Mucosa of rectum (tissue), 2 donors: ENCODE data around the gene METTL14.

ENCODE experiments used
- H3K27ac ChIP-seq, 2 donors: one replicate each; pipeline ENCODE4 v1.7.0; 2013; ENCODE audit warnings: inconsistent platforms in 2 of 2, low read depth in 2 of 2, low read length in 2 of 2
- H3K27me3 ChIP-seq, 2 donors: one replicate each; pipeline ENCODE4 v1.7.0; 2013; ENCODE audit warnings: low read length in 2 of 2; ENCODE audit not compliant: control insufficient read depth in 2 of 2, insufficient read depth in 2 of 2
- H3K36me3 ChIP-seq, 2 donors: one replicate each; pipeline ENCODE4 v1.7.0; 2013; ENCODE audit warnings: low read length in 2 of 2; ENCODE audit not compliant: control insufficient read depth in 2 of 2, insufficient read depth in 2 of 2
- H3K4me1 ChIP-seq, 2 donors: one replicate each; pipeline ENCODE4 v1.7.0; 2013; ENCODE audit warnings: low read length in 2 of 2, mild to moderate bottlenecking in 1 of 2; ENCODE audit not compliant: control insufficient read depth in 2 of 2, insufficient read depth in 2 of 2
- H3K4me3 ChIP-seq, 2 donors: one replicate each; pipeline ENCODE4 v1.7.0; 2013; ENCODE audit warnings: low read length in 2 of 2
- H3K9ac ChIP-seq, 2 donors: one replicate each; pipeline ENCODE4 v1.7.0; 2013; ENCODE audit warnings: low read length in 2 of 2, low read depth in 1 of 2, mild to moderate bottlenecking in 1 of 2
- H3K9me3 ChIP-seq, 2 donors: one replicate each; pipeline ENCODE4 v1.7.0; 2013; ENCODE audit warnings: low read length in 2 of 2; ENCODE audit not compliant: control insufficient read depth in 2 of 2
- donor health status: healthy.
- donor health status: Normal muscosa, but diverticular disease.

The METTL14 gene

DNA sequence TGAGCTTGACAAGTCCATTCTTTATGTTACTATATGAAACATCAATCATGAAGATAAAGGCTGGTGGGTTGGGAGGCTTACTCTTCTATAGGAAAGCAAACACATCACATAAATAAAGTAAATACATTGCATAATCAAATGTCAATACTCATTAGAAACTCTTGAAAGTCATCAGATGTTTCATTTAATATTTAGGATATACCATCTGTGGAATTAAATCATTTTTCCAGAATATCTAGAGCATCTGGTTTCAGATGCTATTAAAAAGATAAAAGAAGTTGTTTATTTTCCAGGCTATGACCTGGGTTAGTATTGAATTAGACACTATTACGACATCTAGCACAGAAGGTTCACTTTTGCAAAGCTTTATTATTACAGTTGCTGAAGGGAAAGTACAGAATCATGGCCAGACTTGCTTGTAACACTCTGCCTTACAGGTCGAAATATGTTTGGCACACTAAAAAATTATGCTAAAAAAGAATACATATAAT, 72.6 kb downstream of the METTL14 start:
- Histone ChIP-seq H3K9me3 (no peaks in the 10 kb centered on the region), H3K27ac (peak overlapping the region in 1 of 2 donors; percentile 9), H3K4me1 (no peaks in the 10 kb centered on the region), H3K36me3 (peaks cover 0 to 15% of the 10 kb centered on the region in 2 donors), H3K9ac (no peak overlapping the region), H3K4me3 (no peak overlapping the region), H3K27me3 (no peaks in the 10 kb centered on the region)

DNA sequence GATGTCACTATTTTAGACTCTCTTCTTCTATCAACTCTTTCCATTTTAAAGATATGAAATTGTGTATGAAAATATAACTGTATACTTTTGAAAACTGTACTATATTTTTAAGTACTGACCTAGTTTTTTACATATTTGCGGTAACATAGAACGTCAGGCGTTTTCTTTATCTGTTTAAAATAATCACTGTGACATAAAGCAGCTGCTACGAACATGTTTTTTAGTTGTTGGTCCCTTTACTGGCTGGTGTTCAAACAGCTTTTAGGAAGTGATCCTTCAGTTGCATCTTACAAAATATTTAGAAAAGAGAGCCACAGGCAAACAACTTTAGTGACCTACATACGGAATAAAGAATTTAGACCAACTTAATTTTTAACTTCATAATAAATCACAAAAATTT, 73.1 kb downstream of the METTL14 start:
- no peak overlapping the region for H3K9ac ChIP-seq

DNA sequence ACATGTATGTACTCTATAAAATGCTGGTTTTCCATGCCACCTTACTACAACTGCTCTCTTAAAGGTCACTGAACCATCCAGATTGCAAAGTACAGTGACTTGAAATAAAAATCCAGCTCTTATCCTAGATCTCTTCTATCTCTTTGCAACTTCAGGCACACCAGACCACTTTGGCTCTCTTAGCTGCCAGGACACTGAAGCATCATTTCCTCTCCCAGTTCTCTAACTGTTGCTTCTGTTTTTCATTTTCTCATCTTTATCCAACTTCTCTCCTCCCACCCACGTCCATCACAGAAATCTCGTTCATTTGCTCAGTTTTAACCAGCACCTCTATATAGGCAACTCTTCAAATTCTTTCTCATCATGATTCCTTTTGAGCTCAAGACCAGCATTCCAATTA, 74.3 kb downstream of the METTL14 start:
- peak overlapping the region; percentile 6 to 54 for H3K27ac ChIP-seq
- no peaks in the 10 kb centered on the region for H3K9me3 ChIP-seq
- no peak overlapping the region for H3K9ac ChIP-seq
- no peaks in the 10 kb centered on the region for H3K4me1 ChIP-seq
- no peaks in the 10 kb centered on the region for H3K27me3 ChIP-seq
- peaks cover 4 to 21% of the 10 kb centered on the region in 2 donors for H3K36me3 ChIP-seq
- no peak overlapping the region for H3K4me3 ChIP-seq

More for the DNA sequence above, 73.1 kb downstream of the METTL14 start:
- no peaks in the 10 kb centered on the region for H3K9me3 ChIP-seq
- H3K27ac ChIP-seq, result peak overlapping the region in 1 of 2 donors; percentile 8
- peaks cover 0 to 15% of the 10 kb centered on the region in 2 donors for H3K36me3 ChIP-seq
- H3K4me1 ChIP-seq, result no peaks in the 10 kb centered on the region
- H3K27me3 ChIP-seq, result no peaks in the 10 kb centered on the region
- no peak overlapping the region for H3K4me3 ChIP-seq

DNA sequence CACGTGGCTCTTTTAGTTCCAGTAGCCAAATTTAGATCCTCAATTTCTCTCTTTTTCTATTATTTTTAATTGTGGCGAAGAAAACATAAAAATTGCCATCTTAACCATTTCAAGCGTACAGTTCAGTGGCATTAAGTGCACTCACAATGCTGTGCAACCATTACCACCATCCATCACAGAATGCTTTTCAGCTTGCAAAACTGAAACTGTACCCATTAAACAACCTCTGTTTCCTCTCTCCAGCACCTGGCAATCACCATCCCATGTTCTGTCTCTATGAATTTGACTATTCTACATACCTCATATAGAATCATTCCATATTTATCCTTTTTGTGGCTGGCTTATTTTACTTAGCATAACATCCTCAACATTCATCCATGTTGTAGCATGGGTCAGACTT, 74.9 kb downstream of the METTL14 start:
- Histone ChIP-seq H3K4me1 (no peaks in the 10 kb centered on the region), H3K9me3 (no peaks in the 10 kb centered on the region), H3K36me3 (peaks cover 7 to 24% of the 10 kb centered on the region in 2 donors), H3K27me3 (no peaks in the 10 kb centered on the region), H3K27ac (no peak overlapping the region), H3K4me3 (no peak overlapping the region), H3K9ac (no peak overlapping the region)

DNA sequence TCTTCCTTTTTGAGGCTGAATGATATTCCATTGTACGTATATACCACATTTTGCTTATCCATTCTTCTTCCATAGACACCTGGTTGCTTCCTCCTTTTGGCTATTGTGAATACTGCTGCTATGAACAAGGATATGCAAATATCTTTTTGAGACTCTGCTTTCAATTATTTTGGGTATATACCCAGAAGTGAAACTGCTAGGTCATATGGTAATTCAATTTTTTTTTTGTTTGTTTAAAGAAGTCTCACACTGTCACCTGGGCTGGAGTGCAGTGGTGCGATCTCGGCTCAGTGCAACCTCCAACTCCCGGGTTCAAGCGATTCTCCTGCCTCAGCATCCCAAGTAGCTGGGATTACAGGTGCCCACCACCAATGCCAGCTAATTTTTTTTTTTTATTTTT, 75.3 kb downstream of the METTL14 start:
- H3K4me3 ChIP-seq, result no peak overlapping the region
- peaks cover 7 to 24% of the 10 kb centered on the region in 2 donors for H3K36me3 ChIP-seq
- H3K27ac ChIP-seq, result no peak overlapping the region
- H3K4me1 ChIP-seq, result no peaks in the 10 kb centered on the region
- H3K9me3 ChIP-seq, result no peaks in the 10 kb centered on the region
- no peaks in the 10 kb centered on the region for H3K27me3 ChIP-seq
- no peak overlapping the region for H3K9ac ChIP-seq

DNA sequence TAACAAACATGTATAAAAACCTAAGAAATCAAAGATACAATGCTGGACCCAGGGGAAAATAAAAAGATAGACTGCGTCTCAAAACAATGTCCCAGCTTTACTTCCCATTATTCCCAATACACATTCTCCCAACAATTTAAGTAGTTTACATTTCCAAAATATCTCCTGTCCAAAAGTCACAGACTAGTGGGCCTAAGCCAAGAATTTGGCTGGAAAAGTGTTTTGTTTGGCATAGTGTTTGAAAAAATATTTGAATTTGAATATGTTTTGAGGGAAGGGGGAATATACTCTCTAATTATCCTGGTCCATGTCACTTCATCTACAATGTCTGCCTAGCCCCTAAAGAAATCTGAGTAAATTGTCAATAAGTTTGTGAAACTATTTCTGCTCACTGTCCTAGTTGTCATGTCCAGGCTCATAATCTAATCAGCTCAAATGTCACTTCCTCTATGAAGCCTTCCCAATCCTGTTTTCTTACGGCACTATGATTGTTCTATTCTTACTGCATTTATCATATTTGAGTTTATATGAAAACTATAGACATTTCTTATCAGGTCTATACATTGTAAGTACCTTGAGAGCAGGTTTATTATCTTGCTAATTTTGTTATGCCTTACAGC, 76.3 kb downstream of the METTL14 start:
- no peaks in the 10 kb centered on the region for H3K4me1 ChIP-seq
- H3K27me3 ChIP-seq, result no peaks in the 10 kb centered on the region
- peaks cover 8 to 22% of the 10 kb centered on the region in 2 donors for H3K36me3 ChIP-seq
- peak overlapping the region in 1 of 2 donors; percentile 0 for H3K27ac ChIP-seq
- H3K9me3 ChIP-seq, result no peaks in the 10 kb centered on the region
- no peak overlapping the region for H3K9ac ChIP-seq
- H3K4me3 ChIP-seq, result no peak overlapping the region

DNA sequence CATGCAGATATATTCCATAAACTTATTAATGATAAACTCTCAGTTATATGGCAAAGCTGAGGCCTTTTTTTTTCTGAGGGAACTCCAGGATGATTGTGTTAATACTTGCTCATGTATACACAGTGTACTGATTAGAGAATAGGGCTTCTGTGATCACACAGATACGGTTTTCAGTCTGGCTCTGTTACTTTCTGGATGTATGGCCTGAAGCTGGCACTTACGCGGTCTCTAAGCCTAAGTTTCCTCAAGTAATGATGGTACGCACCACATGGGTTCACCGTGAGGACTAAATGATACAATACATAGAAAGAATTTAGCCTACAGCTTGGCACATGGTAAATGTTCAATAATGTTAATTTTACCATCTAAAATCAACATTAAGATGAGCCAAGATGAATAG, 77.0 kb downstream of the METTL14 start:
- H3K36me3 ChIP-seq, result peaks cover 15 to 28% of the 10 kb centered on the region in 2 donors
- H3K9ac ChIP-seq, result no peak overlapping the region
- peak overlapping the region in 1 of 2 donors; percentile 45 for H3K27ac ChIP-seq
- H3K9me3 ChIP-seq, result no peaks in the 10 kb centered on the region
- no peak overlapping the region for H3K4me3 ChIP-seq
- H3K27me3 ChIP-seq, result no peaks in the 10 kb centered on the region
- no peaks in the 10 kb centered on the region for H3K4me1 ChIP-seq

DNA sequence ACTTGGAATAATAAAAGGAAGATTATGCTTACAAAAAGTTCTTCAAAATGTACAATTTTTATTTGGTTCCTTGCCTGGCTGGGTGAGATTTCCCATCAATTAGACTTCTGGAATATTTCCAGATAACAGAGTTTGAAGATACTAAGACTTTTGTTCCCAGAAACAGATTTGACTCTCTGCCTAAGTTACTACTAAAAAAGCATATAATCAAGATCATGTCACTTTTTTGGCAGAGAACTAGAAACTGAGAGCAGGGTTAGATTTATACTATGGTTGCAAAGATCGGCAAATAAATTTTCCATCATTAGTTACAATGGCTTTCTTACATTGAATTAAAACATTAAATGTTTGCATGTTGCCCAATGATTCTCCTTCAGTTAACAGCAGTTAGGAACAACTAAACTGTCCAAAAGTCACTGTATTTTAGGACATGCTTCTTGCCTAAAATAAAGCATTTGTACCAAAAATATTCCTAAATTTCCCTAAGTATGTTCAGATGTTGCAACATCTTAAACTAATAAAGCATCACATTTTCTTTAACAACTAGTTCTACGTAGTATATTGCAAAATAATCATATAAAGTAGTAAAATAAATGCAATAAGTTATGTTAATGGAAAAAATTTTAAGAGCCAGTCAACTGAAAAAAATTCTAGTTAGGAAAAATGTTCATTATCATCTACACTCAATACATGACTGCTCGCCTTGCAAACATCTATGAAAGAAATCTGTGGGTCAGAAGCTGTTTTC, 77.7 kb downstream of the METTL14 start:
- no peaks in the 10 kb centered on the region for H3K27me3 ChIP-seq
- H3K4me1 ChIP-seq, result no peaks in the 10 kb centered on the region
- peak overlapping the region in 1 of 2 donors; percentile 26 for H3K27ac ChIP-seq

More for the DNA sequence above, 77.7 kb downstream of the METTL14 start:
- Histone ChIP-seq H3K4me3 (no peak overlapping the region), H3K36me3 (peaks cover 16 to 26% of the 10 kb centered on the region in 2 donors), H3K9ac (no peak overlapping the region), H3K9me3 (no peaks in the 10 kb centered on the region)
